ENCODE data around the gene RNF214. TPM values are rescaled to one million over a fixed set of nuclear protein-coding genes. Genes with fewer than 3 reads are reported as not detected.

Gene RNF214
- total and polyA plus RNA-seq, 2 of the 4 experiments (the other 2 are of a cell fraction), result 7.9 to 14.8 TPM

- TF ChIP-seq MXI1 (IDR thresholded peaks at IDR 0.05; ENCODE audit: borderline replicate concordance, low read depth, low read length) (no peak), RAD21 (IDR thresholded peaks at IDR 0.05; ENCODE audit: low read length) (no peak), BHLHE40 (IDR thresholded peaks at IDR 0.05; ENCODE audit: low read depth, low read length) (no peak), ELK1 (IDR thresholded peaks at IDR 0.05; ENCODE audit: borderline replicate concordance, low read depth, low read length) (no peak)
These were observed 45.9 kb downstream of the RNF214 start (continued) for GRCh38 chr11:117278347-117278746.
